Measurements from ENCODE around the gene GARNL3.

GARNL3 gene

GRCh38 chr9:127305838-127306226 is 41.3 kb downstream of the GARNL3 start:
- FAIRE-seq (no peak), DNase-seq (ENCODE audit: extremely low spot score, insufficient read length, low read depth) (no peak)

DNA sequence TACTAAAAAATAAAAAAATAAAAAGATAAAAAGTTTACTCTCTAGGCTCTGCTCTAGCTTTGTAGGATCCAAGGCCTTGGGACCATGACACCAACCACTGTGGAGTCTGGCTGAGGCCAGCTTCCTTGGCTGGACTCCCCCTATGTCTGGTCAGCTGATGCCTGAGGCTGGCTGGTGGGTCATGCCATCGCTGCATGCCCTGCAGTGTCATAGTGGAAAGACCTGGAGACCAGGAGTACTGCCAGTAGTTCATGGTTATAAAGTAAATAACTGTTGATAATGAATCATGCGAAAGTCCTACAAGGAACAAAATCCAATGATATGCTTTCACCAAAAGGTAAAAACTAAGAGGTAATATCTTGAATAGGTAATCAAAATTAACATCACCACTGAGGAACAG is 43.2 kb downstream of the GARNL3 start:
- FAIRE-seq: no peak

DNA sequence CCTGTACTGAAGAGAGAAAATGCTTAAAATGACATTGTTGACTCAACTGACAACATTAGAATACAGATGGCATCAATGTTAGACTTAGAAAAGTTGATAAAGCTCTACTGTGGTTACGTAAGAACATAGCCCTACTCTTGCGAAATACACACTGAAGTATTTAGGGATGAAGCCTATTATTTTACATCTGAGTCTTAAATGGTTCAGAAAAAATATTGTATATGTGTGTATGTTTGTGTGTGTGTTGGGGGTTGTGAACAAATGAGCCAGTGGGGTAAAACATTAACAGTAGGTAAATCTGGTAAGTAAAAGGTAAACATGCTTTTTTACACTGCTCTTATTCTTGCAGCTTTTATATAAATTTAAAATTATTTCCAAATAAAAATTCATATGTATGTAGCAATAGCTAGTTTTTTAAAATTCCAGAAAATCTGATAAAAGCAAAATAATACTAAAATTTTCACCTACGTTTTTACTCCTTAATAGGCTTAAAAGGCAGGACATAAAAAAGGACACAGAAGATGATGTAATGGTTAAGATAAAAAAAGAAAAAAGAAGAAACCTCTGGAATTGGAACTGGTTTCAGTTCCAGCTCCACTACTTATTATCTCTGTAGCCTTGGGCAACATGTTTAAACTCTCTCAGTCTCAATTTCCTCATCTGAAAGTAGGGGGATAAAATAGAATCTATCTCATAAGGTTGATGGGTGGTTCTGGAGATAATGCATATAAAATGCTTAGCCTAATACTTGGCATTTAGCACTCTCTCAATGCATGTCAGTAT is 44.3 kb downstream of the GARNL3 start:
- DNase-seq (ENCODE audit: extremely low spot score, insufficient read length, low read depth): no peak
- FAIRE-seq: no peak

More for the DNA sequence above, 43.2 kb downstream of the GARNL3 start:
- DNase-seq (ENCODE audit: extremely low spot score, insufficient read length, low read depth): no peak

GRCh38 chr9:127309715-127310114 is 45.1 kb downstream of the GARNL3 start:
- no peak for FAIRE-seq
- DNase-seq (ENCODE audit: extremely low spot score, insufficient read length, low read depth): no peak

DNA sequence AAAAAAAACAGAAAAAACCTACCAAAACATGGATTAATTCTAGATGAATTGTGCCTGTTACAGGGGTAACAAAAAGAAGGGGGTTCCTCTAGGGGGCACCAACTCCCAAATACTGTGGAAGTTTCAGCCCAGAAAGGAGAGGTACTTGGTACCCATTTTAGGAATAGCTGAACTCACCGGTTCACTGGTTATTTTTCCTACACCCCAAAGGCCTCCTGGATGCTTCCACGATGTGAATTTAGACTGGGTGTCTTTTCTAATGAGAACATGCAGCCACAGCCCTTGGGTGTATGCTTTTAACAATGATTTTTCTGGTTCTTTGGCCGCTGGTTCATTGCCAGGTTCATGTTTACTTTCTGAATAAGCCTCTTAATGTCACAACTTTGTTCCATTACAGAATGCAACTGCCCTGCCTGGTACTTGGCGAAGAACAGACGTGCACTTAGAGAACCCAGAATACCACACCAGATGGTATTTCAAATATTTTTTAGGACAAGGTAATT is 46.7 kb downstream of the GARNL3 start:
- FAIRE-seq: no peak
- DNase-seq (ENCODE audit: extremely low spot score, insufficient read length, low read depth): no peak

DNA sequence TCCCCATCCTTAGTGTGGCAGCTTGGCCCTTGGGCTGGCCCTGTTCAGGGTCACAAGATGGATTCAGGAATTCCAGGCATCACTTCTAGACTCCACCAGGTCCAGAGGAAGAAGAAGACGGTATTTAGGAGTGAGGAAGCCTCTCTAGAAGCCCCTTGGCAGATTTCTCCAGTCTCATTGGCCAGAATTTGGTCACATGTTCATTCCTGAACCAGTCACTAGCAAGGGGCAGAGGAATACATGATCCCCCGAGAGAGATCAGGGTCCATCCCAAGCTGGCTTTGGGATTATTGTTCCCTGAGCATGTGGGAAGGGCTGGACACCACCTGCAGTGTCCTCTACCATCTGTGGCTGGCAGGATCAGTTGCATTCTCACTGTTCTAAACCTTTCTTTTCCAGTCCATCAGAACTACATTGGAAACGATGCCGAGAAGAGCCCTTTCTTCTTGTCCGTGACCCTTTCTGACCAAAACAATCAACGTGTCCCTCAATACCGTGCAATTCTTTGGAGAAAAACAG is 48.5 kb downstream of the GARNL3 start:
- no peak for DNase-seq (ENCODE audit: extremely low spot score, insufficient read length, low read depth)
- no peak for FAIRE-seq

- DNase-seq (ENCODE audit: extremely low spot score, insufficient read length, low read depth): no peak
- FAIRE-seq: no peak
These were observed 50.3 kb downstream of the GARNL3 start for GRCh38 chr9:127314911-127315310.

DNA sequence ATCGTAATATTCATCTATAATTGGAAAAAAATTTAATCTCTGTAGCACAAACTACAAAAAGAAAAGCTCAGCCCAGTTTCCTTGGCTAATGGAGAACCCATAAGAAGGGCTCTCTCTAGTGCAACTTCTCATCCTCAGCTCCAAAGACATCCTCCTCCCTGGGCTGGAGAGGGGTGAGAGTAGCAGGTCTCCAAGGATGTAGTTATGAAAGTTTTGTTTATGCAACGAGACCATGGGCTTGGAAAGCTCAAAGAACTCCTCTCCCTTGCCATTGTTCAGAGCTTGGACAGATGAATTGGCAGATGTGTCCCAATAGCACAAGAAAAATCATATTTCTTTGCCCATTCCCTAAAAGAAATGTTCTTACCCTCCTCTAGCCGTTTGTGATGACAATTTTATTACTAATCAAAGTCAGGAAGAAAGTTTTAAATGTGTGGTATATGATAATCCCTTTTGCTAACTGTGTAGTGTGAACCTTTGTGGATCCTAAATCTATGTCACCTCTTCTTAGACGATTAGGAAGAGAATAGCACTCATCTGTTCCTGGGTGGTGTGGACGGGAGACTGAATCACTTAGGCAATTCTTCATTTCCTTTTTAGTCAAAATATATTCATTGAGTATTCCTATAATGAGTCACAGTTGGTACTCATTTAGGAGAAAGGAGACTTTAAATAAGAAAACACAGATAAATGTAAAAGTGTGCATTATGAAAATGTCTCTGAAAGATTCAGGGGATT is 52.2 kb downstream of the GARNL3 start:
- no peak for DNase-seq (ENCODE audit: extremely low spot score, insufficient read length, low read depth)
- FAIRE-seq: no peak

- FAIRE-seq: no peak
These were observed 54.1 kb downstream of the GARNL3 start for GRCh38 chr9:127318651-127319167.

GRCh38 chr9:127319366-127320114 is 55.0 kb downstream of the GARNL3 start:
- FAIRE-seq: no peak

More at GRCh38 chr9:127318651-127319167, 54.1 kb downstream of the GARNL3 start:
- no peak for DNase-seq (ENCODE audit: extremely low spot score, insufficient read length, low read depth)

DNA sequence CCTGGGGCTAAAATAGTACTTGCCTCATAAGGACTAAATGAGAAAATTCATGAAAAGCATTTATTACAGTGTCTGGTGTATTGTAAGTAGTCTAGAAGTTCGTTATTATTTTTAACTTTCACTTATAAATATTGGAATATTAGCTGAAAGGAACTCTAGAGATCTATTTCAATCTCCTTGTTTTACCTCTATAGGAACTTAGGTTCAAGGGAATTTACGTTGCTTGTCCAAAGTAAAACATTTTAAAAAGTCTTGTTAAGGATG is 55.5 kb downstream of the GARNL3 start:
- FAIRE-seq (no peak), DNase-seq (ENCODE audit: extremely low spot score, insufficient read length, low read depth) (no peak)

More at GRCh38 chr9:127319366-127320114, 55.0 kb downstream of the GARNL3 start:
- no peak for DNase-seq (ENCODE audit: extremely low spot score, insufficient read length, low read depth)

- DNase-seq (ENCODE audit: extremely low spot score, insufficient read length, low read depth) (no peak), FAIRE-seq (no peak)
These were observed 58.8 kb downstream of the GARNL3 start for GRCh38 chr9:127323393-127323792.

GRCh38 chr9:127330501-127330900 is 65.9 kb downstream of the GARNL3 start:
- FAIRE-seq: no peak

GRCh38 chr9:127333221-127334064 is 68.9 kb downstream of the GARNL3 start:
- FAIRE-seq: no peak
- DNase-seq (ENCODE audit: extremely low spot score, insufficient read length, low read depth): no peak

More at GRCh38 chr9:127330501-127330900, 65.9 kb downstream of the GARNL3 start:
- no peak for DNase-seq (ENCODE audit: extremely low spot score, insufficient read length, low read depth)

DNA sequence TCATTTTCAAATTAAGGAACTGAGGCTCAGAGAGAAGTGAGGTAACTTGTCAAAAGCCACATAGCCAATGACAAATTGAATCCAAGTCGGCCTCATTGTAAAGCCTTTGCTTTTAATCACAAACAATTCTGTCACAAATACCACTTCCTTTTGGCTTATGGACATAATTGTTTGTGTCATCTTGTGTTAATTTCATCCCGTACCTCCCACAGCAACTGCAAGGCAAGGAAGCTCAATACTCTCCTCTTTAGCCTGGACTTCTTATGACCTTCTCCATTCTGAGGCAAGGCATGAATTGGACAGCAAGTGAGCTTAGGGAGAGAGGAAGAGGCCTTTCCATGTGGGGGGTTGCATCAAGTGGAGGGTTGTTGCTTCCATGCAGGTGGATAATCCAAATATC is 70.2 kb downstream of the GARNL3 start:
- no peak for DNase-seq (ENCODE audit: extremely low spot score, insufficient read length, low read depth)
- no peak for FAIRE-seq

GRCh38 chr9:127336086-127336485 is 71.5 kb downstream of the GARNL3 start:
- no peak for FAIRE-seq
- no peak for DNase-seq (ENCODE audit: extremely low spot score, insufficient read length, low read depth)

DNA sequence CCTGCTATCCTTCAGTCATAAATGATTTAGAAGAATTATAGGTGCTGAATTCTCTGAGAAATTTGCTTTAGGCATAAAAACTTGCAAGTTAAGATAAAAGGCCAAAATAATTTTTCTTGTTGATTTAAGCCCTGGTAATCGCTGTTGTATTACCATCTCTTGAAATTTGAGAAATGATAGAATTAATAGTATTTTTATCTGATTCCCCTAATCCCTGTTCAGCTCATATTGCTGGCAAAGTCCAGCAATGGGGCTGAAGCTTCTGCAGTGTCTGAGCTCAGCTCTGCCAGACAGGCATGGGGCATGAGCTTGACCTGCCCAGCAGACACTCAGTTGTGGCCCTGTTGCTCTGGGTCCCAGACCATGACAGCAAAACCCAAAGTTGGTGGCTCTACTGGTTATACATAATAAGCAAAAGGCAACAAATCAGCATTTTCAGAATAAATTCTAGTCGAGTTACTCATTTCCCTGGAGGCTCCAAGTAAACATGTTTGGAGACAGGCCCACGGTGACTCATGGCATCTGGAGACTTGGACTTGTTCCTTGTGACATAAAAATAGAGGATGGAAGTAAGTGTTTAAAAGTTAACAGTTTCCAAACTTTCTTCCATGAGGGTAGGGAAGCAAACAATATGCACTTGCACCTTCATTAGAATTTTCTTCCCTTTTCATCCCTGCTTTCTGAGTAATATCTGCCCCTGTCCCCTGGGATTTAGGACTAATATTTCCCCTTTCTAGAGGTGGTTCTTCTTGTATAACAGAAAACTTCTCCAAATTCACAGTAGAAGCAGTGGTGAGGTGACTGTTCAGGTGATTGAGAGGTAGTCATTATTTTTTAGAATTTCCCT is 72.2 kb downstream of the GARNL3 start:
- FAIRE-seq (no peak), DNase-seq (ENCODE audit: extremely low spot score, insufficient read length, low read depth) (no peak)

DNA sequence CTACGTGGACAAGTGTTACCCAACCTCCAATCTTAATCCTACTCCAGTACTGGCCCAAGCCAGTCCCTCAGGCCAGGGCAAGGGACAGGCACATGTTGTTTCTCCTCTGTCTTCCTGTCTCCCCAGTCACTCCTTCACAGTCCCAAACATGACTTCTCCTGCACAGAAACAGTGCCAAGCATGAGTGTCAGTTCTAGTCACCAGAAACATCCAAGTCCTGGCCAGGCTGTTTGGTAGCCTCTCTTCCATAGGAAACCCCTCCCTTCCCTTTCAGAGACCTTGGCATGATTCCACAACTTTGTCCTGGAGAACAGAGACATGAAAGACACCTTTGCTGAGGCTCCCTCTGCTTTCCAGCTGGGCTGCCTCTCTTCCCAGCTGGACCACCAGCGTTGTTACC is 76.1 kb downstream of the GARNL3 start:
- DNase-seq (ENCODE audit: extremely low spot score, insufficient read length, low read depth): no peak
- FAIRE-seq: no peak

DNA sequence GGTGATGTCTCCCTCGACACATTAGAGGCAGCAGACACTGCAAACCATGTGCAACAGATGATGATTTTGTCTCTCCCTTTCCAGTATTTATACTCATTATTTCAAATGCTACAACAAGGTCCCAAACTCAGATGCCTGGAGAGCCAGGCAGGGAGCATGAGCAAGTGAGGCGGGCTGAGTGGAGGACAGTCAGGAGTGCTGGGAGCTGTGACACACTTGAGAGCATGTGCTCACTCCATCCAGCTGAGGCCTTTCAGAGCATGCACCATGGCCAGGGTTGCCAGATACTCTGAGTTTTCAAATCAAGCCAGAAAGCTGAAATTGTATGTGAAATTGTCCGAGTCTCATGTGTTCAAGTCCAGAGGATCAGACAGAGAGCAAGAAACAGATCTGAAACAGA is 76.6 kb downstream of the GARNL3 start:
- FAIRE-seq (no peak), DNase-seq (ENCODE audit: extremely low spot score, insufficient read length, low read depth) (no peak)

All from GM18507 (cell line).